ENCODE results near the gene PEAK3.

Gene PEAK3

DNA sequence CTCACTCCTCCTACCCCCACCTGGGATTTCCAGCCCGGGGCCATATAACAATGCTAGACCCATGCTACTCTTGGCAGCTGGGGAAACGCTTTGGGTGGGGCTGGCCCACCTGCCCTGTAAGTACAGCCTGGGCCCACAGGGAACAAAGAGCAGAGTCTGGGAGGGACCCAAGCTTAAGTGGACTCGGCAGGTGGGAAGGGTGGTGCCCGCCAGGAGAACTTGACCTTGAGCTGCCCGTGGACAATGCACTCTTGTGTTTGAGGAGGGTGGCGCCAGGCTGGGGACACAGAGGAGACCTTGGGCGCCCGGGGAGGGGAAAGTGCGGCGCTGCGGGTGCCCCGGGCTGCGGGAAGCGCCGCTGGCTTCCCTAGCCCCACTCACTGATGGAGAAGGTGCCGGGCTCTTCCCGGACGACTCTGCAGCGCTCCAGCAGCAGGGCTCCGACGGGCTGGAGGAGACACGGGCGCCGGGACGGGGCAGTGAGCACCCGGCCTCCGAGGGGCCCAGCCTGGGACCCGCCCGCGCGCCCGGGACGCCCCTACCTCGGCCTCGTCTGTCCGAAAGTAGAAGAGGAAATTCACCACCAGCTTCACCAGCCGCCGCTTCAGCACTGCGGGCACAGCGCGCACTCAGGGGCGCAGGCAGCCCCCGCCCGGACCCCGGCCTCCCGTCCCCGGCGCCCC, 46.5 kb downstream of the PEAK3 start:
- Mint-ChIP-seq H3K27ac (peak overlapping the region; percentile 94 to 96), H3K27me3 (no peaks in the 10 kb centered on the region), H3K9me3 (no peaks in the 10 kb centered on the region), H3K4me3 (peak overlapping the region; percentile 96 to 99), H3K4me1 (peaks cover 76% of the 10 kb centered on the region)
- ATAC-seq (peak; percentile 17), DNase-seq (peak in 1 of 2 donors; percentile 36)

DNA sequence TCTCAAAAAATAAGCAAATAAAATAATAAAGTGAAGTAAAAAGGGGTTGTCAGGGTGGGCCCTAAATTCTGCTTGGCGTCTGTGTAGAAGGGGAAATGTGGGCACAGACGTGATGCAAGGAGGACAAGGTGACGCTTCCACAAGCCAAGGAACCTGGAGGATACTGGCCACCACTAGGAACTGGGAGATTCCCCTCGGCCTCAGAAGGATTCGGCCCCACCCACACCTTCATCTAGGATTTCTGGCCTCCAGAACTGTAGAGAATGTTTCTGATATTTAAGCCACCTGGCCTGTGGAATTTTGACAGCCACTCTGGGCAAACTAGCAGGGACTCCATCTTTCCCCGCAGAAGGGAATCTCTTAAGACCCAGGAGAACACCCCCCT, 47.0 kb downstream of the PEAK3 start:
- ATAC-seq: no peak
- DNase-seq: no peak
- Mint-ChIP-seq H3K4me3 (peak overlapping the region; percentile 96 to 99), H3K9me3 (no peaks in the 10 kb centered on the region), H3K27me3 (no peaks in the 10 kb centered on the region), H3K27ac (peak overlapping the region; percentile 94 to 96), H3K4me1 (peaks cover 71% of the 10 kb centered on the region)

DNA sequence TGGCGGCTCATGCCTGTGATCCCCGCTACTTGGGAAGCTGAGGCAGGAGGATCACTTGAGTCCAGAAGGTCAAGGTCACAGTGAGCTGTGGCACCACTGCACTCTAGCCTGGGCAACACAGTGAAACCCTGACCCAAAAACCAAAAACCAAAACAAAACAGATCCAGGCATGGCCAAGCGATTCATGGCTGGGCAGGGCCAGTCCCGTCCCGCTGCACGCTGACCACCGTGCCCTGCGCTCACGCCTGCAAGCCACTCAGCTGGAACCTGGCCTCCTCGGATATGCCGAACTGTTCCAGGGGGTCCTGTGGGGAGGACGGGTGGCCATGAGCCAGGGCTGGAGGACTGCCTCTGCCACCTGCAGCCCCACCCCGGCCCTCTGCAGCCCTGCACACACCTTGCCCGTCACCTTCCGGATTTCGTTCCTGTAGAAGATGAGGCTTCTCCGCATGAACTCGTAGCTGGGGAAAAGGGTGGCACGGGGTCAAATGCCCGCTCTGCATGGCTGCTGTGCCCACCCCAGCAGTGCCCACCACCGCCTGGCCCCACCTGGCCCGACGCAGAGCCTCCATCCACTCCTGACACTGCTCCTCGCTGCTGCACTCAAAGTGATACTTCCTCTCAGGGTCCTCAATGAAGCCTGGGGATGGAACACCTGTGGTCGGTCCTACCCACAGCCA, 48.2 kb downstream of the PEAK3 start:
- H3K4me1 Mint-ChIP-seq: peaks cover 58% of the 10 kb centered on the region
- DNase-seq: no peak
- ATAC-seq: no peak
- H3K9me3 Mint-ChIP-seq: no peaks in the 10 kb centered on the region
- peak overlapping the region in 1 of 2 donors; percentile 68 for H3K27ac Mint-ChIP-seq
- peak overlapping the region in 1 of 2 donors; percentile 96 for H3K4me3 Mint-ChIP-seq
- no peaks in the 10 kb centered on the region for H3K27me3 Mint-ChIP-seq

DNA sequence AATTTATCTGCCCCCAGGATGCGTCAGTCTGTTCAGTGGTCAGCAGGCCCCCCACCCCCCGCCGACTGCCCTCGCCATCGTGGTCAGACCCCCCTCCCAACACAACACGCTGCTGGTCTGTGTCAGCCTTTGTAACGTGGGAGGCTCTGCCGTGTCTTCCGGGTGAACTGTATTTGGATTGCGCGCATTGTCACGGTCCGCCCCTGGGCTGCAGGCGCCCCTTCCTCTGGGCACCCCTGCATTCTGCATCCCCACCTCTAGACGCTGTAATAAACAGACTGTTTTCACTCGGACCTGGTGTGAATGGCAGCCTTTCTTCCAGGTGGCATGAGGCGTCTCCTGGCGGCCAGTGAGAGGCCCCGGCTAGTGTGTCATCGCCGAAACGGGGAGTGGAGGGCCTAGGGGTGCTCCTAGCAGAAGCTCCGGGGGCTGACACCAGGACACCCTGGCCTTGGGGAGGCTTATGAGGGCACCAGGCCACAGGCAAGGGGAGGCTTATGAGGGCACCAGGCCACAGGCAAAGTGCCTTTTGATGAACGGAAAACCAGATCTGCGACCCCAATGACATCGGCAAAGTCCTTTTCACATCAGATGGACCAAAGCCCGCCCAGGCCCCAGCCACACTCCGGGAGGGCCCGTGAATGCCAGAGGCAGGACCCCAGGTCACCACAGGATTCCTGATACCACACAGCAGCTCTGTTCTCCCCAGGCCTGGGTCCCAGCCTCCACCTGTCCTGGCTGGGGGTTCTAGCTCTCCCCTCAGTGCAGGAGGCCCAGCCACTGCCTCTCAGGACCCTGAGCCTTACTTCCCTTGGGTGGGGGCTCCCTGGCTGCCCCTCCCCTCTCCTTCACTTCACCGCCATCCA, 49.5 kb downstream of the PEAK3 start:
- DNase-seq (no peak), ATAC-seq (no peak)
- Mint-ChIP-seq H3K27ac (peak overlapping the region; percentile 50 to 81), H3K4me3 (peak overlapping the region in 1 of 2 donors; percentile 13), H3K9me3 (no peaks in the 10 kb centered on the region), H3K4me1 (peaks cover 46% of the 10 kb centered on the region), H3K27me3 (no peaks in the 10 kb centered on the region)

DNA sequence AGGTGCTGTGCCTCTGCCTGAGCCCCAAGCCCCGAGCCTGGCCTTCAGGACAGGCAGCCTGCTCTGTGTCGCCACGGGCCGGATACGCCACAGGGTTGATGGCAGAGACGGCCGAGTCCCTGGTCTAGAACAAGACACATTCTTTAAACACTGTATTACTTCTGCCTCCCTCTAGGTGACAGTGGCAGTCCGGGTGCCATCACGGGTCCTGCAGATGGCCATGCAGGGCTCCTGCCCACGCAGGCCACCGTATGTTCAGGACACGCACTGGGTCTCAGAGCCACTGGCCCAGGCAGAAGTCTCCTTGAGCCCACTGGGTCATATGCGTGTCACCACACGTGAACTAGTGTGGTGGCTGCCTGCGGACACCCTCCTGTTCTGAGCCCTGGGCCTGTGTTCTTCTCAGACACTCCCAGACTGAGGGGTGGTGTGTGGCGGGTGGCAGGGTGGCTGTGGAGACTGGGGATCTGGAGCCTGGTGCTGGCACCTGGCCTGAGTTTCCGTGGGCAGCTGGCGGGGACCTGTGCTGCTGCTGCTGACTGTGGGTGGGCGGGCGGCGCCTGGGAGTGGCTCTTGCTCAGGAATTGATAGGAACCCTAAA, 50.3 kb downstream of the PEAK3 start:
- DNase-seq (no peak), ATAC-seq (no peak)
- H3K27me3 Mint-ChIP-seq: no peaks in the 10 kb centered on the region
- no peaks in the 10 kb centered on the region for H3K9me3 Mint-ChIP-seq
- peak overlapping the region in 1 of 2 donors; percentile 67 for H3K27ac Mint-ChIP-seq
- no peak overlapping the region for H3K4me3 Mint-ChIP-seq
- peaks cover 42% of the 10 kb centered on the region for H3K4me1 Mint-ChIP-seq

DNA sequence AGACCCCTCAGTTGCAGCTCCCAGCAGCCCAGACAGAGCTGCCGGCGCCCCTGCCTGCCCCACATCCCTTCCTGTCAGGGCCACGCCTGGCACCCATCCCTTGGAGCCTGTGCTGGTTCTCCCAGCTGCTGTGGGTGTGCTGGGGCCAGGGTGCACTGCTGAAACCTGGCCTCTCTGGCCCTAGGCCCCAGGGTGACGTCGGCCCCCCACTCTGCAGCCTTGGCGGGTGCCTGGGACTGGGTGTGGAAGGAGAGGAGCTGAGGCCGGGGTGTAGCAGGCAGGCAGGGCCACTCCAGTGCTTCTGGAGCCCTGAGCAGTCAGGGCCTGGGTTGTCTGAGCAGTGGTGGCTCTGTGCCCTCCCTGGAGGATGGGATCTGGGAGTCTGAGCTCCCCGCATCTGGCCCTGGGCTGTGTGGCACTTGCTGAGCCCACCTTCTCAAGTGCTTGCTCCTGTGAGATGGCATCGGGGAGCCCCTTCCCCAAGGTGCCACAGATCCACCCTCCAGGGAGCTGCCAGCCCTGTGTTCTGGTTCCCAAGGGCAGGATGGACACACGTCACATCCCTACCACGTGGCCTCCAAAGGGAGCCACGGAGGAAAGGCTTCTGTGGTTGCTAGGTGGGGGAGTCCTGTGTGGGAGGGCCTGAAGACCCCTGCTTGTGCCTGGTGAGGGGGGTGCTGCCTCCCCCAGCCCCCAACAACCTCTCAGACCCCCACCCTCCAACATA, 51.0 kb downstream of the PEAK3 start:
- Mint-ChIP-seq H3K4me3 (no peak overlapping the region), H3K4me1 (peaks cover 35% of the 10 kb centered on the region), H3K9me3 (no peaks in the 10 kb centered on the region), H3K27me3 (no peaks in the 10 kb centered on the region), H3K27ac (peak overlapping the region in 1 of 2 donors; percentile 34)
- no peak for ATAC-seq
- no peak for DNase-seq

DNA sequence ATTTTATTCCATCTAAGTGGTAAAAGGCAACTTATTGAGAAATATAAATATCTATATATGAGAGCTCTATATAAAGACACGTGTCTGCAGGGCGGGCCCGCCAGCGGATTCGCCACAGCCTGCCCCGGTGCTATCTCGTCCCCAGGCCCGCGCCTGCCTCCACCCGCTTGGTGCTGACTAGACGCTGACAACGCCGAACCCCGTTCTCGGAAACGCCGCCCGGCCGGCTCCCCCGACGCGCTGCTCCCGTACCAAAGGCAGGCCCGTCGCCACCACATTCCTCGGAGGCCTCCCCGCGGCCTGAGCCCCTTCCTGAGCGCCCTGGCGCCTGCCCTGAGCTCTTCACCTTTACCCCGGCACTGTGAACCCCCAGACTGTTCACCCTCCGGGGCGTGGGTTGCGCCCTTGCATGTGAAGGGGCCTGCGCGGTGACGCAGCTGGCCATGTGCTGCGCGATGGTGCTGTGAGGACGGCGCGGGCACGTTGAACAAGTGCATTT, 51.9 kb downstream of the PEAK3 start:
- Mint-ChIP-seq H3K9me3 (no peaks in the 10 kb centered on the region), H3K4me3 (no peak overlapping the region), H3K27ac (peak overlapping the region in 1 of 2 donors; percentile 80), H3K4me1 (peaks cover 30% of the 10 kb centered on the region), H3K27me3 (no peaks in the 10 kb centered on the region)
- ATAC-seq (no peak), DNase-seq (no peak)

DNA sequence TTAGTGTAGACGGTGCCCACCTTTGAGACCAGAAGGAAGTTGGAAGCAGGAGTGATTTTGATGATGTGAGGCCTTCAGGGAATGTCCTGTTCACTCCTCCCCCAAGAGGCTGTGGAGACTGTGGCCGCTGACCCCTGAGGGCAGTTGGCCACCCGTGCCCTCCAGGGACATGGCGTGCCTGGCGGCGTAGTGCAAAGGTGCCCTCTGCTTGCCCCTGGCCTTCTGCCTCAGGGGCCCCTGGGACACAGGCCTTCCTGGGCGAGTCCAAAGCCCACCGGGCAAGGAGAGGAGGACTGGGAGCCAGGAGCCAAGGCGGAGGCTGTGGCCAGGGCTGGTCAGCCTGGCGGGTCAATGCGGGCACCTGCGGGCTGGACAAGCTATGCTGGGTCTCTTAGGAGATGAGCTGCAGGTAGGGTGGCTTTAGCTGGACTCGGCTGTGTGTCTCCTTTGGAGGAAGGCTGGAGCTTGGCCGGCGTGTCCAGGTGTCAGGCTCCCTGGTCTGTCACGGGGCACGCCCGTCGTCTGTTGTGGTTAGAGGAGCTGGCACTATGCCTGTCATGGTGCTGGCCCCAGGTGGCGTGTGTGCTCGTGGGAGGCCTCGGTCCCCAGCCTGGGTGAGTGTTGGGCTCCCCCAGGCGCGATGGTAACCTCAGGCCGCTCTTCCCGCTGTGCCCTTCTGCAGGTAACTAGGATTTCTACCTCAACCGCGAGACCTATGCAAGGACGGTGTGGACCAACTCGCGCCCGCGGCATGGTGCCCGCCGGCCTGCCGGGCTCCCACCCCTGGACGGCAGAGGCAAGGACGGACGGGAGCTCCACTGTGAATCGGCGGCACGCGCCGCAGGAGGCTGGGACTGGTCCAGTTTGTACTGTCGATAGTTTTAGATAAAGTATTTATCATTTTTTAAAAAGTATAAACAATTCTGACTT, 52.6 kb downstream of the PEAK3 start:
- Mint-ChIP-seq H3K4me3 (no peak overlapping the region), H3K9me3 (no peaks in the 10 kb centered on the region), H3K4me1 (peaks cover 23% of the 10 kb centered on the region), H3K27ac (peak overlapping the region; percentile 43 to 77), H3K27me3 (no peaks in the 10 kb centered on the region)
- DNase-seq (no peak), ATAC-seq (no peak)

DNA sequence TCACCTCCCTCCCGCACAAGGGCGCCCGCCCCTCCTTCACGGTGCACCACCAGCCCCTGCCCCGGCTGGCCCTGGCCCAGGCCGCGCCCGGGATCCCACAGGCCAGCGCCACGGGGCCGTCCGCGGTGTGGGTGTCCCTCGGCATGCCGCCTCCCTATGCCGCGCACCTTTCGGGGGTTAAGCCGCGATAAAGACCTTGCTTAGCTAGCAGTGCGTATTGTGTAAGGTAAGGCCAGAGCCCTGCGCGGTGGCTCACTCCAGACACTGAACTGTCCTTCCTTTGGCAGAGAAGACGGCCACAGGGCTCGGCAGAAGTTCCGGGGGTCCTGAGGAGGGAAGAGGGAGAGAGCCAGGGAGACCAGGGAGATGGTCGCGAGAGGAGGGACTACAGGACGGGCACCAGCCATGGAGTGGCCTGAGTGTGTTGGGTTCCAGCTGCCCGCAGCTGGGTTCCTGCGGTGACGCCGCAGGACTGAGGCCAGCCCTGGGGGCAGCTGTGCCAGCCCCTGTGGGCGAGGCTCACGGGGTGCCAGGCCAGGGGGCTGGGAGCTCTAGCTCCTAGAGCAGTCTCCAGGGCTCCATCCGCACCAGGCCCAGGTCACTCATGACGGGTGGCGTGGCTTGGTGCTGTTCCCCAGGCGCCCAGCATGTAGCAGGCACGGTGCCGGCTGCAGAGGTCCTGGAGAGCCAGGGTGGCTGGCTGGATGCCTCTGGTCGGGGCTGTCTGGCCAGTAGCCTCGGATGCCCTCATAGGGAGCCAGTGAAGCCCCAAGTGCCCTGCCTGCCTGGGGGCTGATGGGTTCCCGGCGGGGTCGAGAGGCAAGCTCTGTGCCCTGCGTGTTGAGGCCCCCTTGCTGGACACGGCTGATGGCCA, 53.6 kb downstream of the PEAK3 start:
- ATAC-seq (peak; percentile 17), DNase-seq (no peak)
- Mint-ChIP-seq H3K4me1 (peaks cover 22% of the 10 kb centered on the region), H3K27me3 (no peaks in the 10 kb centered on the region), H3K4me3 (no peak overlapping the region), H3K27ac (peak overlapping the region; percentile 43 to 78), H3K9me3 (no peaks in the 10 kb centered on the region)

DNA sequence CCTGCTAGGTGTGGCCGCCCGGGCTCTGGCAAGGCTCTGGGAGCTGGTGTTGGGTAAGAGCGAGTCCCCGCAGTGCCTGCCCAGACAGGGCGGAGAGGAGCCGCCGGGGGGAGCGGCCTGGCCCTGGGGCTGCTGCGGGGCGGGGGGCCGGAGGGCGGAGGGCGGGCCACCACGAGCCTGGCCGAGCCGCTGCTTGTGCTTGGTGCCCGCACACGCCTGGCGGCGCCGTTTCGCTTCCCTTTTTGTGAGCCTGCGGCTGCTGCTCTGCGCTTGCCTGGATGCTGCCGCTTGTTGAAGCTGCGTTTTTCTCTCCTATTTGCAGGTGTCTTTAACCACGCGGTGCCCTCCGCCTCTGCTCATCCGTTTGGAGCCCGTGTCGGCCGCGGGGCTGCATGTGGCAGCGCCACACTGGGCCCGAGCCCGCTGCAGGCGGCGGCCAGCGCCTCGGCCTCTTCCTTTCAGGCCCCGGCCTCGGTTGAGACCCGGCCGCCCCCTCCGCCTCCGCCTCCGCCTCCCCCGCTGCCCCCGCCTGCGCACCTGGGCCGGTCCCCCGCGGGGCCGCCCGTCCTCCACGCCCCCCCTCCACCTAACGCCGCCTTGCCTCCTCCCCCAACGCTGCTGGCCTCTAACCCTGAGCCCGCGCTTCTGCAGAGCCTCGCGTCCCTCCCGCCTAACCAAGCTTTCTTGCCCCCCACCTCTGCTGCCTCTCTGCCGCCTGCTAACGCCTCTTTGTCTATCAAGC, 54.4 kb downstream of the PEAK3 start:
- Mint-ChIP-seq H3K4me1 (peaks cover 19% of the 10 kb centered on the region), H3K4me3 (no peak overlapping the region), H3K27me3 (no peaks in the 10 kb centered on the region), H3K9me3 (no peaks in the 10 kb centered on the region), H3K27ac (peak overlapping the region in 1 of 2 donors; percentile 67)
- DNase-seq (no peak), ATAC-seq (peak; percentile 29)

DNA sequence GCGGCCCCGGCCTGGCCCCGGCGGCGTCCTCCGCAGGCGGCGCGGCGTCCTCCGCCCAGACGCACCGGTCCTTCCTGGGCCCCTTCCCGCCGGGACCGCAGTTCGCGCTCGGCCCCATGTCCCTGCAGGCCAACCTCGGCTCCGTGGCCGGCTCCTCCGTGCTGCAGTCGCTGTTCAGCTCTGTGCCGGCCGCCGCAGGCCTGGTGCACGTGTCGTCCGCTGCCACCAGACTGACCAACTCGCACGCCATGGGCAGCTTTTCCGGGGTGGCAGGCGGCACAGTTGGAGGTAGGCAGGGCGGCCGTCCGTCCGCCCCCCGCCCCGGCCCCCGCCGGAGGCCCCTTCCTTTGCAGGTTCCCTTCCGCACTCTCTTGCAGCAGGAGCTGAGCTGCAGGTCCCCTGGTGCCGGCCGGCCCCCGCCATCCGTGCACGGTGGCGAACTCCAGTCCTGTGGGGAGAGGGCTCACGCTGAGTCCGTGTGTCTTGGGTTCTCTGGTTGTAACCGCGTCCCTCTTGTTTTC, 55.1 kb downstream of the PEAK3 start:
- Mint-ChIP-seq H3K27ac (peak overlapping the region in 1 of 2 donors; percentile 63), H3K4me3 (no peak overlapping the region), H3K4me1 (peaks cover 17% of the 10 kb centered on the region), H3K27me3 (no peaks in the 10 kb centered on the region), H3K9me3 (no peaks in the 10 kb centered on the region)
- no peak for ATAC-seq
- DNase-seq: no peak

DNA sequence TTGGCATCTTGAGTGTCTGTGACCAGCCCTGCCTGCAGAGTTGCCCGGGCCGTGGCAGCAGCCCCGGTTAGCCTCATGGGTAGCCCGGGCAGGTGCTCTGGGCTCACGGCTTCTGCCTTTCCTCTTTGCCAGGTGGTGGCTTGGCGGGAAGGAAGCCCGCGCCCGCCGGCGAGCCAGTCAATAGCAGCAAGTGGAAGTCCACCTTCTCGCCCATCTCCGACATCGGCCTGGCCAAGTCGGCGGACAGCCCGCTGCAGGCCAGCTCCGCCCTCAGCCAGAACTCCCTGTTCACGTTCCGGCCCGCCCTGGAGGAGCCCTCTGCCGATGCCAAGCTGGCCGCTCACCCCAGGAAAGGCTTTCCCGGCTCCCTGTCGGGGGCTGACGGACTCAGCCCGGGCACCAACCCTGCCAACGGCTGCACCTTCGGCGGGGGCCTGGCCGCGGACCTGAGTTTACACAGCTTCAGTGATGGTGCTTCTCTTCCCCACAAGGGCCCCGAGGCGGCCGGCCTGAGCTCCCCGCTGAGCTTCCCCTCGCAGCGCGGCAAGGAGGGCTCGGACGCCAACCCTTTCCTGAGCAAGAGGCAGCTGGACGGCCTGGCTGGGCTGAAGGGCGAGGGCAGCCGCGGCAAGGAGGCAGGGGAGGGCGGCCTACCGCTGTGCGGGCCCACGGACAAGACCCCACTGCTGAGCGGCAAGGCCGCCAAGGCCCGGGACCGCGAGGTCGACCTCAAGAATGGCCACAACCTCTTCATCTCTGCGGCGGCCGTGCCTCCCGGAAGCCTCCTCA, 55.7 kb downstream of the PEAK3 start:
- Mint-ChIP-seq H3K4me3 (no peak overlapping the region), H3K27me3 (no peaks in the 10 kb centered on the region), H3K9me3 (no peaks in the 10 kb centered on the region), H3K4me1 (peaks cover 17% of the 10 kb centered on the region), H3K27ac (no peak overlapping the region)
- DNase-seq (no peak), ATAC-seq (no peak)
